Endothelial cell of coronary artery (primary cell): ENCODE data around the gene ENOX2. TPM values are rescaled to one million over a fixed set of nuclear protein-coding genes. Genes with fewer than 3 reads are reported as not detected.

Experiments used
- total RNA-seq: library from RNA; depleted of rRNA; stranded (reverse); fragments of >200 nt; gene quantifications from 2 replicates; pipeline ENCODE4 v1.2.3, GENCODE V29; 2014

Gene ENOX2
- total RNA-seq = 8.4 and 12.1 TPM in 2 replicates

DNA sequence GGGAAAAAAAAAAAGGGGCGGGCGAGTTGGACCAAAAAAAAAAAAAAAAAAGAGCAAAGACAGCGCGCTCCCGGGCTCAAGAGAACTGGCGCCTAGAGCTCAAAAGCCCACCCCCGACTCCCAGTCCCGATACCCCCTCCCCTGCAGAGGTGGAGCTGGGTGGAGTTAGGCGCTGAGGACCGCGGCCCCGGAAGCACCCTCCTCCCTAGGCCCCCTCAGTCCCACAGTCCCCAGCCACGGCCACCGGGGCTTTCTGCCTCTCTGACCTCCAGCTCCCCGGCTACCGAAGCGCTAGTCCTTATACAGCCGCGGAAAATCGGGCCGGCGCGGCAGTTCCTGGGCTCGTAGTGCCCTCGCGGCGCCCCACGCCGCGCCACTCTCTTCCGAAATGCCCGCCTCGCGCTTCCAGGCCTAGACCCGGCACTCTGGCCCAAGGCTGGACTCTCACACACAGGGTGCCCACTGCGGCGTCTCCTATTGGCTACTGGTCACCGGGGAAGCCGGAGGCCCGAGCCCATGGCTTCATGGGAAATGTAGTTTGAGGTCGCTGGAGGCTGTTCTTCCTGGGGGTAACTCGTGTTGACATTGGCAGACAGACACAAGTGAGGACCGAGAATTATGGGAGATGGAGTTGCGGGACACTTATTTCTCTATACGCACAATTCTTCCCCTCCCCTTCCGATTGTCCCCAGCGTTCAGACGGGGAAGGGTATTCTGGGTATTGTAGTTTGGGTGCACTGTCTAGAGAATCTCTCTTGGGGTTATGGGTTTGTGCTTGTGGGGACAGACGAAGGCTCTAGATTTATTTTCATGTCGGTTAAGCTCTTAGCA, at the start of gene ENOX2:
TSS of gene ENOX2 (minus strand) at position 427 of the 831 bp plus-strand sequence. CDS start 199,993 bp downstream, outside the sequence.

Other genes with a start within 250 kb of the ENOX2 start
- 0.09 TPM in 1 of 2 replicates, not detected in the other for gene ARHGAP36, start 155.1 kb upstream of the ENOX2 start, total RNA-seq